NCI-H146 treated with DMSO at 0.1 percent for 48 hours (cell line): ENCODE results near the gene STX18.
"Not testable (repeated sequence)": the region's sequence is repeated elsewhere in the genome, so short reads cannot be mapped to it uniquely, and the experiment has no call there.

Source experiments
- DNase-seq: peaks from one replicate; lab custom pipeline; 2025; ENCODE audit not compliant: unreplicated experiment; lab: John Stamatoyannopoulos, UW

The STX18 gene

DNA sequence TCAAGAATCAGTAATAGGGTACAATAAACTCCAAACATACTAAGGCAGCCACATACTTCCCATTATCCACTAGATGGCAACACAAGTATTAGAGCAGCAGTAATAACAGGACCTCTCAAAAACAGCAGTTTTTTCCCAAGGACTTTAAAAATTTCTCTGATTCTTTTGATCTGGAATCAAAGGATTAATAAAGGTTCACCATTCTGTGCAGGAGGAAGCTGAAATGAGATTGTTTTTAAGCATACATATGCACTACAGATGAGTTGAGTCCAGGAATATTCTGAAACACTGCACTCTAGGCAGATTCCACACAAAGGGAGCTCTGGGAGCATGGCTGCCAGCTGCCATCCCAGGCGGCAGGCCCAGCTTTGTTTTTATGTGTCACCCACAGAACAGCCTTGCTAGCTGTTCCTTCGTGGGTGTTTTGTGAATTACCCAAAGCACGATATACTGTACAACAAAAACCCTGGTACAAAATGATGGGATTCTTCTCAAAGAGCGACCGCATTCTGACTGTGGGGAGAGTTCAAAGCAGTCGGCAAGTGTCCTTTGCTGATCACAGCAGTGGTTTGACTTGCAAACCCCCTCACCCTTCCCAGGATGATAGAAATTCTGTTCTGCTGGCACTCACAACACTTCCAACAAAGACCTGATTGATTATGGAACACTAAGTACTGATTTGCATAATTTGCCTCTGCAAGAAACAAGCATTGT, 61.0 kb downstream of the STX18 start:
- no peak for DNase-seq

DNA sequence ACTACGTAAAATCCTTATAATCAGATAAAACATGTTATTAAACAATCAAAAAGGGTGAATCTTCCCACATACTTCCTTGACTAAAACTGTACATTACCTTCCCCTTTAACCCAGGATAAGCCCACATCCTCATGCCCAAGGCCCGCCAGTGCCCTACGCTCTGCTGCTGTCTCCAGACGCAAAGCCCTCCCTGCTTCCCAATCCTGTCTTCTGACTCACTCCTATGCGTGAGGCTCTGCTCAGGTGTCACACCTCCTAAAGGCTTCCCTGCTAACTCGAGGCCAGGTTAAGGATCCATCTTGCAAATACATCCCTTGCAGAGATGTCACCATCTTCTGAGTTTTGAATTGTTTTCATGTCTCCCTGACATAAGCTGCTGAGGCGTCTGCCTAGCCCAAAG, 61.6 kb downstream of the STX18 start:
- no peak for DNase-seq

DNA sequence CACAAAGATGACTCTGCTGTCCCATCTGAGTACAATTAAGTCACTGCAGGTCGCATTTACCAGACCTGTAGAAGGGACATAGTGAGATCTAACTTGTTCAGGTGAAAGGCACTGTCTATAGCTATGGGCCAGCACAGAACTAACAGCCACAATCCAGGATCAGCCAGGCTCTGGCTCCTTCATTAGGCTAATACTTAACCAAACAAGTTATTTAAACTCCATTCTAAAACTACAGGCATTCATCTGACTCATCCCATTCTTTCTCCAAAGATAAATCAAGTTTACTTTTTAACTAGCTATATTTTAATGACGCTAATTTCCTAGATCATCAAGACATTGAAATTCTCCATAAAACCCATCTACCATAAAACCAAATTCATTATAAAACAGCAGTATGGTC, 62.5 kb downstream of the STX18 start:
- DNase-seq: no peak

DNA sequence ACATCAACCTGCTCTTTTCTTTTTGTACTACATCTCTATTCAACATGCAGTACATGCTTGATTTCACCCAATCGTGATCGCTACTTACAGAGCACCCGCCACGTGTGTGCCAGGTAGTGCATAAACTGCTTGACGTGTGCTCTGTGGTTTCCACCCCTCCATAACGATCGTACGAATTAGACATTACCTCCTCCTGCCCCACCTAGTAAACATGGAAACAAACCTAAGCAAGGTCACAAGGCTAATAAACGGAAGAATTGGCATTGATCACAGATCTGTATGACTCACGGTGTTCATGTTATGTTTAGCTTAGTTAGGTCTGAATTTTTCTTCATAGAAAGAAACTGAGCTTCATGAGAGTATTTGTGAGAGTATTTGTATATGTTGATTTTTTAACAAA, 64.1 kb downstream of the STX18 start:
- no peak for DNase-seq

DNA sequence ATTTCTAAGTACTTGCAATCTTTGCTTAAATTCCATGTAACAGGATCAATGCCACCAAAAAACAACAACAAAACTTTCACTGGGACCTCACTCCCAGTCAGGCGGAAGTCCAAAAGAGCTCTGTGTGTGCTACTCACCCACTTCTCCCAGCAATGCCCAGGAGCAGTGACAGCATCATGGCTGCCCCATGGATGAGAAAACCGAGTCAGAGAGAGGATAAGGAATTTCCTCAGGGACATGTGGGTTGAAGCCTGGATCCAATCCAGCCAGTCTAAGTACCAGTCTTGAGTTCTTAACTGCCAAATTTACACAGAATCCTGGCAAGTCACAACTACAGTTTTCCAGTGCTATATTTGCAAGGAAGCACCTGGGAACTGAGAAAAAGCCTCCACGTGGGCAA, 64.5 kb downstream of the STX18 start:
- no peak for DNase-seq

DNA sequence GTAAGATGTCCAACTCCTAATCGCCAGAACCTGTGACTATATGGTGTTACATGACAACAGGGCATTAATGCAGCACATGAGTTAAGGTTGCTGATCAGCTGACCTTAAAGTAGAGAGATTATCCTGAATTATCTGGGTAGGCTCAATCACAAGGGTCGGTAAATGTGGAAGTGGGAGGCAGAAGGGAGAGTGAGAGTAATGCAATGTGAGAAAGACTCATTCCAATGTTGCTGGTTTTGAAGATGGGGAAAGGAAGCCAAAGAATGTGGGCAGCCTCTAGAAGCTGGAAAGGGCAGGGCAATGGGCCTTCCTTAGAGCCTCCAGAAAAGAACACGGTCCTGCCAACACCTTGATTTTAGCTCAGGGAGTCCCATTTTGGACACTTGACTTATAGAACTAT, 67.4 kb downstream of the STX18 start:
- DNase-seq: no peak

DNA sequence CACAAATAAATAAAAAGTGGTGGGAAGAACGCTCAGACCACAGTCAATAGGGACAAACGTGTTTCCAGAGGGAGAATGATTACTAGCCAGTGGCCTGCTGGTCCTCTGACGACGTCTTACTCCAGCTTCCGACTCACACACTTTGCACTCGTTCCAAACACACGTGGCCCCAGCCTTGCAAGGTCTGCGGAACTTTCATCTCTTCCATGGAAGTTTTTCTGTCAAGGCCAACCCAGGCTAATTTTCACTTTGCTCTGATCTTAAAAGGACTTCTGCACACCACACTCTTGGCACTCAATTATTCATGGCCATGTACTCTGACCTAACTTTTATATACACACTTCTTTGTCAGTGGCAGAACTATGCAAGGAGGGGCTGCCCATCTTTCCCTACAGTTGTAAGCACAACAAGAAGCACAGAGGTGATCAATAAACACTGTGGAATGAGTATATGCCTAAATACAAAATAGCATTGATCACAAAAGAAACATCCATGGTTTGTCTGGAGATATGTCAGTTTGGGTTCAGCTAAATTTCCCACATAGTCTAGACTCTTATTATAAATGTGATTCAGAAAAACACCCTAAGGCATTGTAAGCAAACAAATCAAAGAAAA, 69.4 kb downstream of the STX18 start:
- no peak for DNase-seq

DNA sequence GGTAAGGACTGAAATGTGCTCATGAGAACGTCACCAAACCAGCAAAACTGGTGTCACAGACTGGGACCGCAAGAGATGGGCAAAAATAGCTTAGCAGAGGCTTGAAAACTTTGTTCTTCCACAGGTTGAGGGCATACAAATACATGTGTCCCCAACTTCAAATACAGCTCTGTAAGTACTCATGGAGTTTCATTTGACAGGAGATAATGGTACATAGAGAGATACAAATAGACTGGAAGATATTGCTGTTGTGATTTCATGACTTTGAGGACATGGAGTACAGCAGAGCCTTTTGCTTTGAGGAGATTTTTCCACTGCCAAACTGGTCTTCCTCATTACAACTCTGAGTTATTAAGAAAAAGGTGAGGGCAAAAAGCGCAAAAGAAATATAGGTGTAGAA, 70.7 kb downstream of the STX18 start:
- no peak for DNase-seq

DNA sequence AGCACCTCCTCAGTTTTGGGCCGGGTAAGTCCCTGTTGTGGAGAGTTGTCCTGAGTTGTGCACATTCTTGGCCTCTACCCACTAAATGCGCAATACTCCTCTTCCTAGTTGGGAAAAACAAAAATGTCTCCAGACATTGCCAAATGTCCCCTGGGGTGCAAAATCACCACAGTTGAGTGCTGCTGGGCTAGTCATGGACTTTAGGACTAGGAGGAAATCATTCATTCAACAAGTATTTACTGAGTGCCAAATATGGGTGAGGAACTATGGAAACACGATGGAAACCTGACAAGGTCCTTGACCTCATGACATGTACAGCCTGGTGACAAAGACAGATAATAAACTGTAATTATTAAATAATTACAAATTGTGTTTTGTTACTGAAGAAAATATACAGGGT, 71.6 kb downstream of the STX18 start:
- no peak for DNase-seq

DNA sequence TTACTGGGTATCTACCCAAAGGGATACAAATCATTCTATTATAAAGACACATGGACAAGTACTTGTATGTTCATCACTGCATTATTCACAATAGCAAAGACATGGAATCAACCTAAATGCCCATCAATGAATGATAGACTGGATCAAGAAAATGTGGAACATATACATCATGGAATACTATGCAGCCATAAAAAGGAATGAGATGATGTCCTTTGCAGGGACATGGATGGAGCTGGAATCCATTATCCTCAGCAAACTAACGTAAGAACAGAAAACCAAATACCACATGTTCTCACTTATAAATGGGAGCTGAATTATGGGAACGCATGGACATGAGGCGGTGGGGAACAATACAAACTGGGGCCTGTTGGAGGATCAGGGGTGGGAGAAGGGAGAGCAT, 76.6 kb downstream of the STX18 start:
- DNase-seq: not testable (repeated sequence)

DNA sequence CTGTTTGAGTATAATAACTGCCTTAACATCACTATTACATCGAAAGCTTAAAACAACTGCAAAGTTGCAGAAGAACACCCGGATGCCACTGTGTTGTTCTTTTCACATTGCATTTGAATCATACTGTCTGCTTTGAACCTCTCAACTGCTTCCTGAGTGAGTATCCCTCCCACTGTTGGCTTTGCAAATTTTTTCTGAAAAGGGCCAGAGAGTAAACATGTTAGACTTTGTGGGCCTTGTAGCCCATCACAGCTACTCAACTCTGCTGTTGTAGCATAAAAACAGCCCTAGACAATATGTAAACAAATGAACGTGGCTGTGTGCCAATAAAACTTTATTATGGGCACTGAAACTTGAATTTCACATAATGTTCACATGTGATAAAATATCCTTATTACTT, 78.9 kb downstream of the STX18 start:
- DNase-seq: no peak

DNA sequence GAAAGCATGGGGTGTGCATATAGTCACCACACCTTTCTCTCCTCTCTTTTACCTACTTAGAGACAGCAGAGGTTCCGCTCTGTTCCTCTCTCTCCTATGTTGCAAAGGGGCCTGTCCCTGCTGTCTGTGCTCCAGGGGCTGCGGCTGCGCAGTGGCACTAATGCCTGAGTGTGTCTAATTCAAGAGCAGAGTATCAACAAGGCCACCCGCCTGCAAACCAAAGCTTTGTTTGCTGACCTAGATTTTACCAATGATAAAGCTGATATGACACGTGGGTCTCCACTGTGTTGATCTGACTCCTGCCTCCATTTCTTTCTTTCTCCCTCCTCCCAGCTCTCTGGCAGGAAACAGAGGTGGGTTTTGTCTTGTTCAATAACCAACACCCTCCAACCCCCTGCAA, 80.0 kb downstream of the STX18 start:
- no peak for DNase-seq

DNA sequence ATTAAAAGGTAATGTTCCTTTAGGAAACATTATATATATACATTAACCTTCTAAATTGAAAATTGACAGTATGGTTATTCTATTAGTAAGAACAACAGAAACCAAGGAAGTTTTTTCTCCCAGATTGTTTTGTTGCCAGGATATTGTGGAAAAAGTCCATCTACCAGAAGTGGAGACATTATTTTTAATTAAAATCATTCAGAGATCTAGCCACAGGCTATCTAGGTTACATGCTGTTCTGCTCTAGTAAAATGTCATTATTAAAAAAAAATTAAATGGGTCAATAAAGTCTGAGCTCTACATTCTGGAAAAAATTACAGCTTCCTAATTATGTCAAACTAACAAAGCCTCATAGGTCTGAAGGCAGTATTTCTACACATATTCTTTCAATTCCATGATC, 80.7 kb downstream of the STX18 start:
- DNase-seq: no peak

DNA sequence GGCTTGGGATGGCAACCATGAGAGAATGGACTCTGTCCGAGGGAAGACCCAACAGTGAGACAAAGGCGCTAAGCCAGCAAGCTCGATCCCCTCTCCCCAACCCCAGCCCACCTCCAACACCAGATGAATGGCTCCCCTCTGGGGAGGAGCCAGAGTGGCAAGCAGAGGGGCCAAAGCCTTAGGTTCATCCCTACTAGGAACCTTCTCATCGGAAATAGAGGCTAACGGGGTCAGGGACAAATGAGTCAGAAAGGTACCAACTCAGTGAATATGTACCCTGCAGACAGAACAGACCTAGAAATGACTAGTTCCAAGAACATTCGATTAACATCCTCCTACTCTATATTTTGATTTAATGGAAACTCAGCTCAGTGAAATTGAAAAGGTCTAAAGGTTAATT, 81.1 kb downstream of the STX18 start:
- no peak for DNase-seq

DNA sequence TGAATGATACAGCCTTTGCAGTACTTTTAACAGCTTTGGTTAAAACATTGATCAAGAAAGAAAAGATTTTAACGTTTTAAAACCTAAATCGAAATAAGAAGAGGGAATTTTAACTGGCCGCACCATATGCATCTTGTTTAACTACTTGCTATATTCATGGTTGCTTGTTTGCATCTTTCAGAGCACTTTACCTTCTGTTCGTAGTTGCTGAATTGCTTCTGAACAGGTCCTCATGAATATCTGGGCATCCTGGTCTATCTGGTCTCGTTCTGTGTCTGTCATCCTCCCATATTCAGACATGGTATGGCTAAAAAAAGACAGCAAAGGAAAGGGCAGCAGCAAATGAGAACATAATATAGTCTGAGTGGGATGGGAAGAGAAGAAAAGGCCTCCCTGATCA, 82.7 kb downstream of the STX18 start:
- no peak for DNase-seq

DNA sequence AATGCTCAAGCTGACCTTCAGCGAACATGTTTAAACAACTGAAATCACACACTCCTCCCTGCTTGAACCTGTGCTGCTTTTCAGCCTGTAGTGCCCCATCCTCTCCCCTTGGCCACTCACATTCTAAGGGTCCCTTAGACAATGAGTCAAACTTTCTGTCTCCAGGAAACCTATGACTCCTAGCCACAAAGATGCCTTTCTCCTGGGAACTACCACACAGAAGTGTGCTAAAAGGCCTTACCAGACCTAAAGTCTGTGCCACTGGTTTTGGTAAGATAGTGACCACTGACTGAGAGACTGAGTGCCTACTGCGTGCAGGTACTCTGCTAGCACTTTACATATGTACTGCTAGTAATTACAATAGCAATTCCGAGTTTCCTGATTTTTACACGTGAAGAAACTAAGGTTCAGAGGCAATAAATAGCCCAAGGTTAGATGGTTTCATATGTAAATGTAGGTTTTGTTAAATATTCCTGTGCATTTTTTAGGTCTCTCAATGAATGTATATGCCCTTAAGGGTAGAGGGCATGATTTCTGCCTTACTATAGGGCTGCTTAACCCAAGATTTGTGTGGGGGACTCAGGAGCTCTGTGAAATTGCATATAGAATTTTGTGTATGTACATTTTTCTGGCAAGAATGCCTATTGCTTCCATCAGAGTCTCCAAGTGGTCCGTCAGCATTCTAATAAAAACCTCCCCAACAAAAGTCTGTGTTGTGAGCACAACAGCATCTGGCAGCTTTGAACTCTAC, 83.9 kb downstream of the STX18 start:
- no peak for DNase-seq

DNA sequence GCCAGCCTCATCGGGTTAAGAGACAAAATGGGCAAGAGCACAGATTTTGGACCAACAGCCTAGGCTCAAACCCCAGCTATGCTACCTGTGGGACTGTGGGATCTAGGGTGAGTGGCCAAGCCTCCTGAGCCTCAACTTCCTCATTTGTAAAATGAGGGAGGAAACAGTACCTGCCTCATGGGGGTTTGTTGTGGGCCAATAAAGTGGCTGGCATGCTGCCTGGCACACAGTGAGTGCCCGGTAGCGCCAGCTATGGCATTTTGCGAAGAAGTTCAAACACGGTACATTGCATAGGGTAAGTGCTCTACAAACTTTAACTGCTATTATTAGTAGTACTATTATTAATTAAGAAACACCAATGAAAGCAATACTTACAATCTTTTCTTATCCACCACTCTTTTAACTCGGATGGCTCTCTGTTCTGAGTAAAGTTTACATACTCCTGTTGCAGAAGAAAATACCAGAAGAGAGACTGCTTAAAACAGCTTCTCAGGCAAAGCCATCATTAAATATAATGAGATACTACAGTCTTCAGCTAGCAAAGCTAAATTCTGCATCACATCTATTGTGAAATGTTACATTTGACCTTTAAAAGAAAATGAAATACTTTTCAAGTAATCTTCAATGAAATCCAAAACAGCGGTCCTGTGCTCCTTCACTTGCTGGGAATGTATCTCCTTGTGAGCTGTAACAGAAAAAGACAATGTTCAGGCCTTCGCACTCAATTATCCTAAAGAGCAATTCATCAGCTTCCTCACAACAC, 84.9 kb downstream of the STX18 start:
- no peak for DNase-seq

DNA sequence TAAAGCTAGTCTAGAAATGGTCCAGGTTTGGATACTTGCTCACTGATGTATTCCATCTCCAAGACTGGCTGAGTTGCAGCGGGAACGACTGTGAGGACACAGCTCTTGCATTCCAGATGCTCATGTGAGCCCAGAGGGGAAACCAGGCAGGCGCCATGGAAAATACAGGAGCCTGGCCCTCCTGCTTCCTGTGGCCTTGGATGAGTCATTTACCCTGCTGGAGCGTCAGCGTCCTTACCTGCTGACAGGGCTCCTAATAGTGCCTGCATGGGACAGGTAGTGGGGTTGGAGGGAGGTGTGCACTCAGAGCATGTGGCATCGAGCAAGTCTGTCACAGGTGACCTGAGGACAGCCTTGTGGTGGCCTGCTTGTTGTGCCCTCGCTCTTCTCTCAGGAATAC, 85.5 kb downstream of the STX18 start:
- no peak for DNase-seq

DNA sequence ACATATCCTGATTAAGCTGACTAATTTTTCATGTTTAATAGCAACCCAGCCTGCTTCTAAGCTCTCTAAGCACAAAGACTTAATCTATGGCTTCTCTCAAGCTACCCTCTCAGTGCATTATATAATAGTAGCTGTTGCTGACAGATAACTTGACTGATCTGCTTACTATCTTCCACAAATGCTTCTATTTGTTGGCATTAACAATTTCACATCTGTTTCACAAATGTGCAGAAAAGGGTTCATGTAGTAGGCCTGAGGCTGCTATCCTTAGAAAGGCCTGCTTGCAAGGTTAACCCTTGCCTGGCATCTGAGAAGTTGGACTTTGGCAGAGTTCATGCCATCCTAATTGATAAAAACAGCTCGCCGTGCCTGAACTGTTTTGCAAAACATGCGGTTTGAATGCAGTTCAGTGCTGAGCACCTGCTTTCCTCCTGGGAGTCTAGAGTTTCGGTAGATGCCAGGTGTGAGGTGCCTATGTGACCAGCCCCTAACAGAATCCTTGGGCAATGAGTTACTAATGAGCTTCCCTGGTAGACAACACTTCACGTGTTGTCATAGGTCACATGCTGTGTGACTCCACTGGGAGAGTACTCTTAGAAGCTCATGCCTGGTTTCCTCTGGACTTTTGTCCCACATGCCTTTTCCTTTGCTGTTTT, 86.5 kb downstream of the STX18 start:
- DNase-seq: no peak

DNA sequence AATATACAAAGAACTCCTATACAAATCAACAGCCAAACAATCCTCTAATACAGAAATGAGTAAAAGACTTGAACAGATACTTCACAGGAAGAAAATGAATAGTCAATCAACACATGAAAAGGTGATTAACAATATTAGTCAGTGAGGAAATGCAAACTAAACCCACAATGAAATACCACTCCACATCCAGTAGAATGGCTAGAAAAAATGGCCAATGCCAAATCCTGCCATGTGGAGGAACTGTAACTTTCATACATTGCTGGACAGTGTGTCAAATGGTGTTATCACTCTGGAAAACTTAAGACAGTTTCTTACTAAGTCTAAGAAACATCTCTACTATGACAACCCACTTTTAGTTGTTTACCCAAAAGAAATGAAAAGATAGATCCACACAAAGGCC, 95.4 kb downstream of the STX18 start:
- no peak for DNase-seq

DNA sequence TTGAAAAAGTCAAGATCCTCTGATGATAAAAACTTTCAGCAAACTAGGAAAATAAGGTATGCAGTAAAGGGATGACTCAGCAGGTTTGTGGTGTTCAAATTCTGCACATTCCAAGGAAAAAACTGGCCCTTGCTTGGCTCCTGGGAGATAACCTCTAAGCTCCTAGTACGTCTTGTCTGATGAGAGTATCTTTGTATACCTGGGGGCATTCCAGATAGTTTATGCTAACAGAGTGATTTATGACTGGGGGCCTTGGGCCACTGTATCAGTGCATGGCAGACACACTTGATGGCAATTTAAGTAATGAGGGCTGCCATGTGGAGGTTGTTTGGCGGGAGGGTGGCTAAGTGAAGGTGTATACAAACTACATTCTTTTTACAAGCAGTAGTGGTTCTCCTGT, 98.0 kb downstream of the STX18 start:
- DNase-seq: no peak
